NCI-H1105 treated with DMSO at 0.1 percent for 48 hours (cell line): Measurements from ENCODE around the gene SPINK4.

ENCODE experiments used
- DNase-seq: peaks from one replicate; lab custom pipeline; 2025; lab: John Stamatoyannopoulos, UW

Gene SPINK4

DNA sequence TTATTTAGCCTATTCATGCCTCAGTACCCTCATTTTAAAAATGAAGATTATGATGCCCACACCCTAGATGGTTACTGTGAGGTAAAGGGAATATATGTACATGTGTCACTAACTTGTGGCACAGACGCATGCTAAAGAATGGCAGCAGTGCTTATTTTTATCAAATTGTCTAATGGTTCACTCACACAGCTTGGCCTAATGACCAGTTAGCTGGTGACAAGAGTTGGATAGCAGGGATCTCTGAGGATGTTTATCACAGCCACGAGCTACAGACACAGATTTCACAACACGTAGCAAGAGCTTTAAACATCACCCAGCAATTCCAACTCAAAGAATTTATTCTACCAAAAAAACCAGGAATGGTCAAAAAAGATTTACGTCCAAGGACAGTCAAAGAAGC lies 17.3 kb downstream of the SPINK4 start:
- DNase-seq: no peak

- DNase-seq: no peak
Measured at GRCh38 chr9:33260372-33260771, 20.4 kb downstream of the SPINK4 start.

GRCh38 chr9:33263131-33264002 lies 23.4 kb downstream of the SPINK4 start:
- peak; percentile 16 for DNase-seq

GRCh38 chr9:33264003-33264472 lies 24.1 kb downstream of the SPINK4 start:
- DNase-seq: peak; percentile 29

- DNase-seq: peak; percentile 99
Measured at GRCh38 chr9:33264473-33265177, 24.7 kb downstream of the SPINK4 start, which contains the start of the genes BAG1 and CHMP5. Gene BAG1 (minus strand): TSS chr9:33264708. Gene CHMP5 (plus strand): TSS chr9:33265049. CDS start chr9:33265079, 30 bp downstream.

DNA sequence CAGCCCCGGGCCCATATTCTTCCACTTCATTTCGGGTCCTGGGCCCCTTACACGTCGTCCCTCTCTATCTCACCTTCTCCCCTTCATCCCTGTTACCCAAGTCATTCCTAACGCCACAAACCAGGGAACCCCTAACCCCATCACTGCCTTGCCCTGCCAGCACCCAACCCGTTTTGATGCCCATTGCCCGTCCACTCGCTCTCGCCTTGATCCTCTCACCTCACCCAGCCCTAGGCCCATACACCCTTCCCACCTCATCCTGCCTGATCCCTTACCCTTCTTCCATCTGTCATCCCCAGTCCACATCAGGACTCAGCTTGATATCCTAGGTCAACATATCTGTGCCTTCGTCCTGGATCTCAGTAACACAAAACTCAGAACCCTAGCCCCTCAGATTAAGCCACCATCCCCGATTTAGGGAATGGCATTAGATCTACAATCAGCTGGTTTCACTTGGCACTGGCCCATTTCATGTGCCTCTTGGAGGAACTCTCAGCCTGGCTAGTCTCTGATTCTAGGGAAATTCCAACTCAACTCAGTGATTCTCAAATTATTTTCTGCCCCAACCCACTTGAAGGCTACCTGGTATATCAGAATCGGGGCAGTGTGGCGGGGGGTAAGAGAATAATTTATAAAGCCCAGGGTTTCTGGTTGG lies 25.4 kb downstream of the SPINK4 start:
- no peak for DNase-seq

GRCh38 chr9:33267151-33267767 lies 27.3 kb downstream of the SPINK4 start:
- no peak for DNase-seq

DNA sequence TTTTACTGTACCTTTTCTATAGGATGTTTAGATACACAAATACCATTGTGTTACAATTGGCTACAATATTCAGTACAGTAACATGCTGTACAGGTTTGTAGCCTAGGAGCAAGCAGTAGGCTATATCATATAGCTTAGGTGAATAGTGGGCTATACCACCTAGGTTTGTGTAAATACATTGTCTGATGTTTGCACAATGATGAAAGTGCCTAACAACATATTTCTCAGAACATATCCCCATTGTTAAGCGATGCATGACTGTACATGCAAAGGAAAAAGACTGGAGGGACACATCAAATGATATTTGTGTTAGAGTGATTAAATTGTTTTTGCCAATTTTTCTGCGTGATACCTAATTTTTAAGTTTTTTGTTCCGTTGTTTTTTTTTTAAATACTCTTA lies 30.2 kb downstream of the SPINK4 start:
- no peak for DNase-seq

DNA sequence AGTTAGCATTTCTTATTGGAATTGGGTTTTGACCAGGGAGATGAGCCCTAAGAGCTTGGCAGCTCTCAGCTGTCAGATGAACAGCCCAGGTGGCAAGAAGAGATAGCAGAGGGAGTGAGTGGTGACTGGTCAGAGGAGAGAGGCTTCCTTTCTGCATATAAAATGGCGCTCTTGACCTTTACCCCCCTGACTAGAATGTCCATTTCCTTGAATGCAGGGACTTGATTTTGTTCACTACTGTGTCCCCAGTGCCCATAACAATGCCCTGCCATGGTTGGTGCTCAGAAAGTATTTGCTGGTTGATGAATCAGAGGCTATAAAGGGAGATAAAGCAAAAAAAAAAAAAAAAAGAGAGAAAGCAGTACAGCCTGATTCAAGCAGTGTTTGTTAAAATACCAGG lies 32.1 kb downstream of the SPINK4 start:
- no peak for DNase-seq

GRCh38 chr9:33273266-33273971 lies 33.5 kb downstream of the SPINK4 start:
- DNase-seq: no peak

DNA sequence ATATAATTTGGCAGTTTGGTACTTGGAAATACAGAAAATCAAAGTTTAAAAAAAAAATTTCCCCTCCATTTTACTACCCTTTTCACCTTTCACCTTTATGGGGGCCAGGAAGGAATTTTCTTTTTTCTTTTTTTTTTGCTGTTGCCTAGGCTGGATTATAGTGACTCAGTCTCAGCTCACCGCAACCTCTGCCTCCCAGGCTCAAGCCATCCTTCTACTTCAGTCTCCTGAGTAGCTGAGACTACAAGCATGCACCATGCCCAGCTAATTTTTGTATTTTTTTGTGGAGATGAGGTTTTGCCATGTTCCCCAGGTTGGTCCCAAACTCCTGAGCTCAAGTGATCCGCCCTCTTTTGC lies 34.0 kb downstream of the SPINK4 start:
- no peak for DNase-seq

DNA sequence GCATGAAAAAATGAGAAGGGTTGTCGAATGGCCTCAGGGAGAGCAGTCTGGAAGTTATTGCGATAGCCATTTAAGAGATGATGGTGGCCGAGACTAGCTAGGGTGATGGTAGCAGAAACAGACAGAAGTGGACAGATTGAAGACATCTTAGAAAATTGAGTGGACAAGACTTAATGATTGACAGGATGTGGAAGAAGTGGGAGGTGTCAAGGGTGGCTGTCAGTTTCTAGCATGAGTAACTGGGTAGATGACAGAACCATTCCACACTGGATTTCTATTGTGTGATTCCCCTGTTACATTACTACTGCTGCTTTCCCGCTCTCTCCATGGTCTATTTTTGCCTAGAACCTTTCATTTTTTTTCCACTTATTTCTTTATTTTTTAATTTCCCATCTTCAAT lies 37.5 kb downstream of the SPINK4 start:
- DNase-seq: no peak

- no peak for DNase-seq
Measured at GRCh38 chr9:33285502-33285901, 45.5 kb downstream of the SPINK4 start.

DNA sequence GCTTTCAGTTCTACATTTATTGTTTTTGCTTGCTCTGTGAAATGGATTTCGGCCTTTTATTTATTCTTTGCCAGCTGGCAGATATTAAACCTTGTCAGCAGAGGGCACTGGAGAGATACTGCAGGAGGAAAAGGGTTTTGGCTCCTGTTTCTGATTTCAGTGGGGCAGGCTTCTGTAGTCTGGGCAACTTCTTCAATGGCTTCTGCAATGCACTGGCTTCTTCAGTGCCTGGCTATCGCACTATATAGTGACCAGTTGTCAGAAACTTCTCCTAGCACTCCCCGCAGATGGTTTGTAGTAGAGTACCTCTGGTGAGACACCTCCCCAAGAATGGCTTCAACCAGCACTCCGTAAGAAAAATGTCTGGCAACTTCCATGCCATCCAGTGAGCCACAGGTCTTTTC lies 47.1 kb downstream of the SPINK4 start:
- DNase-seq: peak; percentile 69

DNA sequence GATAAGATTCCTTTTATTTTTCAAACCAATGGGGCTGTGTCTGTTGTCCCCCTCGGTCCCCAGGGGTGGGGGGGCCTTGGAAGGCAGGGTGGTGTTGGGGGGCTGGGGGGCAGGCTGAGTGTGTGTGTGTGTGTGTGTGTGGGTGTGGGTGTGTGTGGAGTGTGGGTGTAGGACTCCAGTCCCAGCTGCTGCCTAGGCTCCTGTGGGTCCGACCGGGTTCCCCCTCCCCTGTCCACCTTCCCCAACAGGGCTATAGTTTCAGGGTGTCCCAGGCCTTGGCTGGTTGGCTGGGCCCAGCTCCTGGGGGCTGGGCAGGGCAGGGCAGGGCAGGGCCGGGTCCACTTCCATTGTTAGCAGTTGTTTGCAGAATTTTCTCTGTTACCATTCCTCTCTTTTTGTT lies 48.3 kb downstream of the SPINK4 start:
- no peak for DNase-seq

GRCh38 chr9:33288828-33289483 lies 49.0 kb downstream of the SPINK4 start:
- no peak for DNase-seq

GRCh38 chr9:33289496-33289895 lies 49.5 kb downstream of the SPINK4 start:
- DNase-seq: no peak

DNA sequence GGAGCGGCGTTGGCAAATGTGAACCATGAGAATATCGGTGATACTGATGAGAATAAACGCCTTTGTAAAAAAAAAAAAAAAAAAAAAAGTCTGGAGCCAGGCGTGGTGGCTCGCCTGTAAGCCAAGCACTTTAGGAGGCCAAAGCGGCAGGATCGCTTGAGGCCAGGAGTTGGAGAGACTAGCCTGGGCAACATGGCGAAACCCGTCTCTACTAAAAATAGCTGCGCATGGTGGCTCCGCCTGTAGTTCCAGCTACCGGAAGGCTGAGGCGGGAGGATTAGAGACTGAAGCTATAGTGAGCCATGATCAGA lies 49.9 kb downstream of the SPINK4 start:
- DNase-seq: no peak

DNA sequence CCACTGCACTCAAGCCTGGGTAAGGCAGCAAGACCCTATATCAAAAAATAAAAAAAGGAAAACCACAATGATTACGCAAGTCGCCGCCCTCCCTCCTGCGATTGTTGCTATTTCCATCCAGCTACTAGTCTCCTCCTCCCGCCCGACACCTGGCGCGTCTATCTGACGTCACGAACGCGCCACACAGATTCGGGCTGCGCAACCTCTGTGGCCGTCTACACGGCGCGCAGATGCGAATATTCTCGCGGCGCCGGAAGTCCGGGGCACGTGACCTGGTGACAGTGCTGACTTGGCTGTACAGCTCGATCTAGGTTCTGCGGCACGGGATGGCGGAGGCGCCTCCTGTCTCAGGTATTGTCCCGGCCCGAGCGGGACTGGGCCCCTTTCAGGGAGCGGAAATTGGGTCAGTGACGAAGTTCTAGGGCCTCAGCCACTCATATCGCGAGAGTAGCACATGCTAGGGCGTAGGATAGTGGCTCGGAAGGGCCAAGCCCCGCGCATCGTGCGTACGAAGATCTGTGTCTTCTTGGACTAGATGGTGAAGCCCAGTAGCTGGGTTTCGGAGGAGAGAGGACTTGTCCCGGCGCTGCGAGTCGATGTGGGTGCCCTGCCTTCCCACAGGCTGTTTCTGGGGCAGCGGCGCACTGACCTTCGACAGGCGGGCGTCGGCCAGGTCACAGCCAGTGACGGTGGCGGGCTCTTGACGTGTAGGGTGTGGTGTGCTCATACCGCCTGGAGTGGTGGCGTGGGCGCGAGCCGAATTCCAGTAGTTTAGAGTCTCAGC lies 50.5 kb downstream of the SPINK4 start, which contains the start of gene NFX1:
Gene NFX1, plus strand, starts transcription at position 270 of the 784 bp plus-strand sequence. Its CDS starts 57 bp downstream, at position 327.
- DNase-seq: peak; percentile 95

DNA sequence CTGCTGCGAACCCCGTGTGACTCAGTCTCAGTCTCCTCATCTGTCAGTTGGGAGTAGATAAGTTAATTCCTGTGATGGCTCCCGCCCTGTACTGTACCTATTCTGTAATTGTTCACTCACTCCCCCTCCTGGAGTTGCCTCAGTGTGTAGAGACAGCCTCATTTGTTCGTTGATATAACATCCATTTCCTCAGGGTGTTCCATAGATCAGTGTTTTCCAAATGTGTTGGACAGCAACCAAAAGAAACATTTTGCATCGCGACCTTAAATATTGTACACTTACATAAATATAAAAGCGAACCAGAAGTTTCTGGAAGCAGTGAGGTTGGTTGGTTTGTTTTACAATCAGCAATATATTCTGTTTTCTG lies 51.0 kb downstream of the SPINK4 start:
- DNase-seq: no peak
